Neural cell (in vitro differentiated cells): Measurements from ENCODE around the gene ARL6IP4. TPM values are rescaled to one million over a fixed set of nuclear protein-coding genes. Genes with fewer than 3 reads are reported as not detected.

ENCODE experiments used
- H2AFZ ChIP-seq: fragments of 200-600, 300-800 bp; sonication (generic), shearing (Covaris generic); 2 replicates; pipeline ENCODE4 v1.6.0; 2014; ENCODE audit warnings: low read depth, mild to moderate bottlenecking, antibody characterized with exemption, low read length, moderate library complexity
- H3F3A ChIP-seq: fragments of 200-600 bp; shearing (Covaris generic); 2 replicates; pipeline ENCODE4 v1.6.1; 2016; ENCODE audit warnings: mild to moderate bottlenecking, moderate library complexity, mixed read lengths, antibody characterized with exemption, low read length; ENCODE audit not compliant: insufficient read depth, poor library complexity, severe bottlenecking
- H3K27ac ChIP-seq: fragments of 200-600, 300-800 bp; sonication (generic), shearing (Covaris generic); 2 replicates; pipeline ENCODE4 v1.5.1; 2014; ENCODE audit warnings: mild to moderate bottlenecking, low read length, moderate library complexity
- H3K27me3 ChIP-seq: fragments of 300-800, 200-600 bp; sonication (generic), shearing (Covaris generic); 2 replicates; pipeline ENCODE4 v1.6.0; 2014; ENCODE audit warnings: mild to moderate bottlenecking, low read depth, low read length, moderate library complexity; ENCODE audit not compliant: insufficient read depth
- H3K36me3 ChIP-seq: fragments of 300-800, 200-600 bp; sonication (generic), shearing (Covaris generic); 2 replicates; pipeline ENCODE4 v1.5.1; 2014; ENCODE audit warnings: mild to moderate bottlenecking, antibody characterized with exemption, low read length, moderate library complexity; ENCODE audit not compliant: insufficient read depth
- H3K4me2 ChIP-seq: fragments of 300-800, 200-600 bp; sonication (generic), shearing (Covaris generic); 2 replicates; pipeline ENCODE4 v1.6.0; 2014; ENCODE audit warnings: mild to moderate bottlenecking, low read length
- H3K4me3 ChIP-seq: fragments of 300-800, 200-600 bp; sonication (generic), shearing (Covaris generic); 2 replicates; pipeline ENCODE4 v1.5.1; 2014; ENCODE audit warnings: mild to moderate bottlenecking, low read length, moderate library complexity
- H3K79me2 ChIP-seq: fragments of 200-600 bp; shearing (Covaris generic); replicated peaks from 2 replicates; pipeline ENCODE4 v1.6.0; 2014; ENCODE audit warnings: mild to moderate bottlenecking, low read length, moderate library complexity; ENCODE audit not compliant: insufficient read depth
- H3K9ac ChIP-seq: fragments of 300-800, 200-600 bp; sonication (generic), shearing (Covaris generic); 2 replicates; pipeline ENCODE4 v1.6.1; 2016; ENCODE audit warnings: mild to moderate bottlenecking, low read length, mixed read lengths
- H3K9me2 ChIP-seq: fragments of 200-600 bp; shearing (Covaris generic); 2 replicates; pipeline ENCODE4 v1.6.1; 2016; ENCODE audit warnings: mild to moderate bottlenecking, low read length, mixed read lengths; ENCODE audit not compliant: insufficient read depth
- H3K9me3 ChIP-seq: fragments of 200-600, 300-800 bp; sonication (generic), shearing (Covaris generic); 2 replicates; pipeline ENCODE4 v1.6.1; 2016; ENCODE audit warnings: mild to moderate bottlenecking, mixed run types, low read length, moderate library complexity, mixed read lengths
- H4K20me1 ChIP-seq: fragments of 200-600 bp; shearing (Covaris generic); 2 replicates; pipeline ENCODE4 v1.6.1; 2016; ENCODE audit warnings: mild to moderate bottlenecking, mixed run types; ENCODE audit not compliant: insufficient read depth
- EP300 ChIP-seq: fragments of 450-650 bp; conservative IDR thresholded peaks from 2 replicates; pipeline ENCODE4 v1.6.1; 2014; ENCODE audit warnings: antibody characterized with exemption, mild to moderate bottlenecking, moderate library complexity; ENCODE audit not compliant: poor library complexity, severe bottlenecking
- EZH2 ChIP-seq: fragments of 200-600, 300-800 bp; shearing (Covaris generic), sonication (generic); IDR thresholded peaks from 2 replicates; pipeline ENCODE4 v1.6.1; 2014; ENCODE audit warnings: antibody characterized with exemption, low read length, borderline replicate concordance, mild to moderate bottlenecking; ENCODE audit not compliant: insufficient read depth, poor library complexity, severe bottlenecking
- MXI1 ChIP-seq: fragments of 450-650 bp; conservative IDR thresholded peaks from 2 replicates; pipeline ENCODE4 v1.6.1; 2014; ENCODE audit warnings: antibody characterized with exemption, mild to moderate bottlenecking; ENCODE audit not compliant: poor library complexity, severe bottlenecking
- POLR2AphosphoS5 ChIP-seq: IDR thresholded peaks from 2 replicates; pipeline ENCODE4 v1.6.1; 2012
- RAD21 ChIP-seq: fragments of 450-650 bp; conservative IDR thresholded peaks from 2 replicates; pipeline ENCODE4 v1.6.1; 2014; ENCODE audit warnings: antibody characterized with exemption, mild to moderate bottlenecking, moderate library complexity
- SMC3 ChIP-seq: fragments of 450-650 bp; conservative IDR thresholded peaks from 2 replicates; pipeline ENCODE4 v1.6.1; 2014; ENCODE audit warnings: antibody characterized with exemption, mild to moderate bottlenecking, moderate library complexity; ENCODE audit not compliant: poor library complexity
- TAF1 ChIP-seq: IDR thresholded peaks from 2 replicates; pipeline ENCODE4 v1.6.1; 2012; ENCODE audit warnings: low read depth
- polyA plus RNA-seq: library from polyadenylated mRNA; depleted of rRNA; stranded (reverse); fragments of >200 nt; gene quantifications from 2 replicates; pipeline ENCODE4 v1.2.3, GENCODE V29; 2014
- TF ChIP-seq, protein P1 (sequence below): IDR thresholded peaks from 2 replicates; pipeline ENCODE4 v1.6.1; 2012; ENCODE audit warnings: borderline replicate concordance
- TF ChIP-seq, protein P2 (sequence below): fragments of 450-650 bp; IDR thresholded peaks from 2 replicates; pipeline ENCODE4 v1.5.1; 2014; ENCODE audit warnings: antibody characterized with exemption, mild to moderate bottlenecking, moderate library complexity; ENCODE audit not compliant: poor library complexity, severe bottlenecking

The ARL6IP4 gene
- polyA plus RNA-seq, 1 donor from 2014 or later, result 190 TPM

DNA sequence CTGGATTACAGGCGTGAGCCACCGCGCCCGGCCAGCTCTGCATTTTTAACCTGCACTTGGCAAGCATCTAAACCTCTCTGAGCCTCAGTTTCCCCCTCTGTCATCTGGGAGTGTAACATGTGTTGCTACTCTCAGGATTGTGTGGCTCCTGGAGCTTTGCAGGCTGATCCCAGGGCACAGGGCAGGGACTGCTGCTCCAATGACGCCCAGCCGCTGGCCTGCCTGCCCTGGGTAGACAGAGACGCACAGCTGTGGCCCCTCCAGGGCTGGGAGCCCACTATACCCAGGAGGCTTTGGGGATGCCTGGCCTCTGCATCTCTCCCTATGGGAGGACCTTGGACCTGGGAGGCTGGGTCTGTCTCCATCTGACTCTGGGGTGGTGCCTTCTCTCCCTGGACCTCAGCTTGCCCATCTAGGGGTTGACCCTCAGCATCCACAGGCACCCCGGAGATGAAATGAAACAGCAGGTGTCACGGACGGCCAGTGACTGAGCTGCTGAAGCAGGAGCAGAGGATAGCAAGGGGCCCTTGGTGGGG, 13.7 kb downstream of the ARL6IP4 start:
- H3K79me2 ChIP-seq, result no peaks in the 10 kb centered on the region
- H3K36me3 ChIP-seq, result no peaks in the 10 kb centered on the region
- TF ChIP-seq POLR2AphosphoS5 (no peak), RAD21 (no peak), EZH2 (no peak), TAF1 (no peak)
- H4K20me1 ChIP-seq, result no peaks in the 10 kb centered on the region
- H3K27me3 ChIP-seq, result no peaks in the 10 kb centered on the region
- H3K9me2 ChIP-seq, result no peaks in the 10 kb centered on the region
- no peak overlapping the region for H2AFZ ChIP-seq
- no peak overlapping the region for H3K9ac ChIP-seq
- no peak overlapping the region for H3K4me2 ChIP-seq
- no peaks in the 10 kb centered on the region for H3K9me3 ChIP-seq
- no peak overlapping the region for H3K4me3 ChIP-seq
- H3F3A ChIP-seq, result no peaks in the 10 kb centered on the region
- no peak overlapping the region for H3K27ac ChIP-seq

DNA sequence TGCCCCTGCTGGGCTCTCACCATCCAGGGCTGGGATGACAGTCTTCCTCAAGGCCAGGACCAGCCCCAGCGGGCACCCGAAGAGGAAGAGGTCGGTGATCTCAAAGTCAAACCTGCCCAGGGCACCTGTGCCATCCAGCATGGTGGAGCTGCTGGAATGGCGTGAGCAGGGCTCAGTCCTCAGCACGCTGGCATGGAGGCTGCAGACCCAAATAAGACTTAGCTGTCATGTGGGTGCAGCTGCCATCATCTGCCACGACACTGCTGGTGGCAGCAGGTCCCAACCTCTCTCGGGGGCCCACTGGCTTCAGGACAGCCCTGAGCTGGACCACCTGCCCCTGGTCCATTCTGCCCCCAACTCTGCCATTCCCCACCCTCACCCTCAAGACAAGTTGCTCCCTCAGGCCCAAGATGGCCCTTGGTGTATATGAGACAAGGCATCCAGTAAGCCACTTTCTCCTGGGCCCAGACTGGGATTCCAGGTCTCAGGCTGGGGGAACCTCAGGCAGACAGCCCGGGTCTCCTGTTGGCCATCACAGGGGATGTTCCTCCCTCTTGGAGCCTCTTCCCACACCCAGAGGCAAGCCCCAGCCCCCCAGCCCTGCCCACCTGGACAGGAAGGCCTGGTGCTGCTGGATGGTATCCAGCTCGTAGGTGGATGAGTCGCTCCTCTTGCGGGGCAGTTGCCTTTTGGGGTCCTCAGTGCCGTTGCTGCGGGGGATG, 14.5 kb downstream of the ARL6IP4 start:
- Histone ChIP-seq H3K4me2 (no peak overlapping the region), H3K9ac (no peak overlapping the region), H3K9me3 (no peaks in the 10 kb centered on the region), H3K79me2 (no peaks in the 10 kb centered on the region), H3K36me3 (no peaks in the 10 kb centered on the region), H3F3A (no peaks in the 10 kb centered on the region), H3K9me2 (no peaks in the 10 kb centered on the region), H3K4me3 (no peak overlapping the region), H4K20me1 (no peaks in the 10 kb centered on the region), H3K27me3 (no peaks in the 10 kb centered on the region), H2AFZ (no peak overlapping the region), H3K27ac (no peak overlapping the region)
- TF ChIP-seq TAF1 (no peak), EP300 (no peak), POLR2AphosphoS5 (no peak), MXI1 (no peak), SMC3 (no peak), RAD21 (no peak)
- TF ChIP-seq, protein P1, sequence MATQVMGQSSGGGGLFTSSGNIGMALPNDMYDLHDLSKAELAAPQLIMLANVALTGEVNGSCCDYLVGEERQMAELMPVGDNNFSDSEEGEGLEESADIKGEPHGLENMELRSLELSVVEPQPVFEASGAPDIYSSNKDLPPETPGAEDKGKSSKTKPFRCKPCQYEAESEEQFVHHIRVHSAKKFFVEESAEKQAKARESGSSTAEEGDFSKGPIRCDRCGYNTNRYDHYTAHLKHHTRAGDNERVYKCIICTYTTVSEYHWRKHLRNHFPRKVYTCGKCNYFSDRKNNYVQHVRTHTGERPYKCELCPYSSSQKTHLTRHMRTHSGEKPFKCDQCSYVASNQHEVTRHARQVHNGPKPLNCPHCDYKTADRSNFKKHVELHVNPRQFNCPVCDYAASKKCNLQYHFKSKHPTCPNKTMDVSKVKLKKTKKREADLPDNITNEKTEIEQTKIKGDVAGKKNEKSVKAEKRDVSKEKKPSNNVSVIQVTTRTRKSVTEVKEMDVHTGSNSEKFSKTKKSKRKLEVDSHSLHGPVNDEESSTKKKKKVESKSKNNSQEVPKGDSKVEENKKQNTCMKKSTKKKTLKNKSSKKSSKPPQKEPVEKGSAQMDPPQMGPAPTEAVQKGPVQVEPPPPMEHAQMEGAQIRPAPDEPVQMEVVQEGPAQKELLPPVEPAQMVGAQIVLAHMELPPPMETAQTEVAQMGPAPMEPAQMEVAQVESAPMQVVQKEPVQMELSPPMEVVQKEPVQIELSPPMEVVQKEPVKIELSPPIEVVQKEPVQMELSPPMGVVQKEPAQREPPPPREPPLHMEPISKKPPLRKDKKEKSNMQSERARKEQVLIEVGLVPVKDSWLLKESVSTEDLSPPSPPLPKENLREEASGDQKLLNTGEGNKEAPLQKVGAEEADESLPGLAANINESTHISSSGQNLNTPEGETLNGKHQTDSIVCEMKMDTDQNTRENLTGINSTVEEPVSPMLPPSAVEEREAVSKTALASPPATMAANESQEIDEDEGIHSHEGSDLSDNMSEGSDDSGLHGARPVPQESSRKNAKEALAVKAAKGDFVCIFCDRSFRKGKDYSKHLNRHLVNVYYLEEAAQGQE, result no peak
- TF ChIP-seq, protein P2, sequence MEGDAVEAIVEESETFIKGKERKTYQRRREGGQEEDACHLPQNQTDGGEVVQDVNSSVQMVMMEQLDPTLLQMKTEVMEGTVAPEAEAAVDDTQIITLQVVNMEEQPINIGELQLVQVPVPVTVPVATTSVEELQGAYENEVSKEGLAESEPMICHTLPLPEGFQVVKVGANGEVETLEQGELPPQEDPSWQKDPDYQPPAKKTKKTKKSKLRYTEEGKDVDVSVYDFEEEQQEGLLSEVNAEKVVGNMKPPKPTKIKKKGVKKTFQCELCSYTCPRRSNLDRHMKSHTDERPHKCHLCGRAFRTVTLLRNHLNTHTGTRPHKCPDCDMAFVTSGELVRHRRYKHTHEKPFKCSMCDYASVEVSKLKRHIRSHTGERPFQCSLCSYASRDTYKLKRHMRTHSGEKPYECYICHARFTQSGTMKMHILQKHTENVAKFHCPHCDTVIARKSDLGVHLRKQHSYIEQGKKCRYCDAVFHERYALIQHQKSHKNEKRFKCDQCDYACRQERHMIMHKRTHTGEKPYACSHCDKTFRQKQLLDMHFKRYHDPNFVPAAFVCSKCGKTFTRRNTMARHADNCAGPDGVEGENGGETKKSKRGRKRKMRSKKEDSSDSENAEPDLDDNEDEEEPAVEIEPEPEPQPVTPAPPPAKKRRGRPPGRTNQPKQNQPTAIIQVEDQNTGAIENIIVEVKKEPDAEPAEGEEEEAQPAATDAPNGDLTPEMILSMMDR, result no peak
